Measurements from ENCODE around the gene MYL7.
"Not testable (repeated sequence)": the region's sequence is repeated elsewhere in the genome, so short reads cannot be mapped to it uniquely, and the experiment has no call there.

Gene MYL7

GRCh38 chr7:44128721-44129582, 12.2 kb downstream of the MYL7 start:
- no peak for DNase-seq

GRCh38 chr7:44127161-44127560, 14.0 kb downstream of the MYL7 start:
- no peak for DNase-seq

GRCh38 chr7:44126574-44126973, 14.6 kb downstream of the MYL7 start:
- not testable (repeated sequence) for DNase-seq

- DNase-seq: no peak
Measured at GRCh38 chr7:44124822-44125202, 16.3 kb downstream of the MYL7 start.

GRCh38 chr7:44123190-44124003, 17.7 kb downstream of the MYL7 start, which contains the start of gene POLD2:
TSS of gene POLD2 (minus strand) at chr7:44123548. CDS start at chr7:44122053, 1,495 bp downstream.
- DNase-seq: peak; percentile 97 to 99

- no peak for DNase-seq
Measured at GRCh38 chr7:44122529-44122928, 18.6 kb downstream of the MYL7 start.

GRCh38 chr7:44121761-44122420, 19.2 kb downstream of the MYL7 start:
- DNase-seq: no peak

GRCh38 chr7:44120395-44120794, 20.7 kb downstream of the MYL7 start:
- no peak for DNase-seq

GRCh38 chr7:44119829-44120380, 21.2 kb downstream of the MYL7 start:
- peak in 1 of 2 experiments; percentile 27 for DNase-seq

- no peak for DNase-seq
Measured at GRCh38 chr7:44117801-44118429, 23.2 kb downstream of the MYL7 start.

GRCh38 chr7:44116789-44117666, 24.1 kb downstream of the MYL7 start:
- DNase-seq: no peak

- DNase-seq: no peak
Measured at GRCh38 chr7:44116087-44116788, 24.9 kb downstream of the MYL7 start.

- DNase-seq: peak in 1 of 2 experiments; percentile 9
Measured at GRCh38 chr7:44114586-44115310, 26.4 kb downstream of the MYL7 start.

GRCh38 chr7:44113764-44114354, 27.3 kb downstream of the MYL7 start:
- DNase-seq: no peak

GRCh38 chr7:44112997-44113763, 28.0 kb downstream of the MYL7 start:
- DNase-seq: peak in 1 of 2 experiments; percentile 36

- DNase-seq: peak in 1 of 2 experiments; percentile 36
Measured at GRCh38 chr7:44112231-44112996, 28.7 kb downstream of the MYL7 start.

GRCh38 chr7:44111761-44112160, 29.4 kb downstream of the MYL7 start:
- DNase-seq: no peak

Measured in NCI-H2081 (cell line).